GM18505 (cell line): ENCODE measurements around the gene PPFIA1.

ENCODE experiments used
- ATAC-seq: cut with Tn5 transposase; IDR thresholded peaks from one replicate; pipeline ENCODE4 v1.9.1; 2021; ENCODE audit not compliant: unreplicated experiment
- POLR2A ChIP-seq: IDR thresholded peaks from 4 replicates; pipeline ENCODE4 v1.6.1; 2011; ENCODE audit warnings: borderline replicate concordance; ENCODE audit not compliant: insufficient read depth, insufficient read length; ENCODE audit errors: extremely low read depth

The PPFIA1 gene

DNA sequence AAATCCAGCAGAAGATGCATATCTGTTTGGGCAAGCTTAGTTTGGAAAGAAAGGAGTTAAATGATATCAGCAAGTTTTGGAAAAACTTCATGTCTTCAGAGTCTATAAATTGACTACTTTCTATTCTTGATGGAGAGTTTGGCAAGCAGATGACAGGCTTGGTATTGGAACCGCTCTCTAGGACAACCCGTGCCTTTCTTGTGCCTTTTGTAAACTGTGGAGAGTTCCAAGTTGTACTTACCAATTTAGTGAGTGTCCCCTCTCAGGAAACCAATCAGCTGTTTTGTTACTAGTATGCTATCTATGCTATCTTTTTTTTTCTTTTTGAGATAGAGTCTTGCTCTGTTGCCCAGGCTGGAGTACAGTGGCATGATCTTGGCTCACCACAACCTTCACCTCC, 84.1 kb downstream of the PPFIA1 start:
- TF ChIP-seq POLR2A = no peak
- ATAC-seq = no peak

DNA sequence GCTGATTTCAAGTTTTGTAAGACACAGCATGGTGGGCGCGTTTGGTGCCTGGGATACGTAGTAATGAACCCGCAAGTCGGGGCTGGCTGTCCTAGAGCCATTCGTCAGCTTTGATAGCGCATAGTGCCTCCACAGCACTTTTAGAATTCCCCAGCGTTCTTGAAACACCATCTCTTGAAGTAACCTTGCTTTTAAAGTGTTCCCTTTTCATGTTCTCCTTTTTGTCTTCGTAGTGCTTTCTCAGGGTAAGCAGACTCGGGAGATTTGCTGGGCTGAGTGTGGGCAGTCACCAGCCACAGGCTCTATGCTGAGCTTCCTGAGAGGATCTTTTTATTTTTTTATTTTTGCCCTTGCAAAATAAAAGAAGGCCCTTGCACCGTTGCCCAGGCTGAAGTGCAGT, 88.3 kb downstream of the PPFIA1 start:
- TF ChIP-seq POLR2A = no peak
- ATAC-seq = no peak

DNA sequence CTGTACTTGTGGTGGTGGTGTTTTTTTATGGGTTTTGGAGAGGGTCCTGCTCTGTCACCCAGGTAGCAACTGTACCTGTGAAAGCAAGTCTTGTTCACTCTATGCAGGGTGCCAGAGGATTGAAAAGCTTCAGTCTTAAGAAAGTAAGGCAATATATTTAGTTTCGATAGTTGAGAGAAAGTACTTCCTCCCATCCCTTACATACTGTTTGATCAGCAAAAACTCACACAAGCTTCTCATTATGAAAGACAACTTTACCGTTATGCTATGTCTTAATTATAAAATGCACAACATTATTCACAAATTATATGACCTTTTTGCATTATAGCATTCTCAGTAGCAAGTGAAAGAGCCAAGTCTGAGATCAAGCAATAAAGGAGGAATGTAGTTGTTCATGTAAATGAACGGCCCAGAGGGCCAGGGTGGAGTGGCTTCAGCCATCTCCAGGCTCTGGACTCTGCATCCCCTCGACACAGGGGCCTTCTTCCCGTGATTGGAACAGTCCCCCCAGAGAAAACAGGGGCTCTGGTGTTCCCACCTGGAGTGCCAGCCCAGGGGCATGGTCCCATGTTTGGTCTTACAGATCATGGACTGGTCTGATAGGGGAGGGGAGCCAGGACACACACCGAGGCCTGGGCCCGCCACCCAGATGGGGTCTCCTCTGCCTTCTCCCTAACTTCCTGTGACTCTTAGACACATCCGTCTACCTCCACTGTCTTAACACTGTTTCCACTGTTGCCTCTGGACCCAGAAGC, 89.1 kb downstream of the PPFIA1 start:
- ATAC-seq = no peak
- no peak for TF ChIP-seq POLR2A

DNA sequence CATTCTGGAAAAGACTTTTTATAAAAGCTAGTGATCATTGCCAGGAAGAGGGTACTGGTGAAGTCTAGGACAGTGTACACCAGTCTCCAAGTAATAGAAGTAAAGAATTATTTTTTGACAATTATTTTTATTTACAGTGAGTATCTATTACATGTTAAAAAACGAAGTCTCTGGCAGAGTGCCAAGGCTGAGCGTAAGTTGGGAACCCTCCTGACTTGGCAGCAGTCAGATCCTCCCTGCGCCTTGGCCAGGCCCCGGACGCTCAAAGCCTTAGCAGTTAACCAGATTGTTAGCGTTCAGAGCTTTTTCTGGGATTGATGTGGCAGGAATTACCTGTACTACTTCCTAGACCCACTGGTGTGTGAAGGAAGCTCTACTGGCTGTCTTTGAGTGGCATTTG, 89.7 kb downstream of the PPFIA1 start:
- no peak for TF ChIP-seq POLR2A
- ATAC-seq = no peak

DNA sequence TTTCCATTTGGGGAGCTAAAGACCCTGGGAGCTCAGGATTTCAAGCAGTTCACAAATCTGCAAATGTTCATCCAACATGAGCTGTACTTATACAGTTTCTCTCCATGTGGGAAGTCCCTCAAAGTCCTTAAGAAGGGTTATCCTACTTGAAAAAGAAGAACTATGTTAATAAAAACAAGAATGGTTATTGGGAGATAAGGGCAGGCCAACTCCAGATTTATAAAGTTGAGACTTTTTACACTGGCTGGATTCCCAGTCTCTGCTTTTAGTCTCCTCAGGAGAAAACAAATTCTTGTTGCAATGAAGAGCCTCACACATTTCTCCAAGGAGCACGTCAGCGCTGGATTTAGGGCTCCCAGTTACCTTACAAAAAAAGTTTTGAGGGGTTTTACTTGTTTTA, 93.7 kb downstream of the PPFIA1 start:
- TF ChIP-seq POLR2A = no peak
- no peak for ATAC-seq

DNA sequence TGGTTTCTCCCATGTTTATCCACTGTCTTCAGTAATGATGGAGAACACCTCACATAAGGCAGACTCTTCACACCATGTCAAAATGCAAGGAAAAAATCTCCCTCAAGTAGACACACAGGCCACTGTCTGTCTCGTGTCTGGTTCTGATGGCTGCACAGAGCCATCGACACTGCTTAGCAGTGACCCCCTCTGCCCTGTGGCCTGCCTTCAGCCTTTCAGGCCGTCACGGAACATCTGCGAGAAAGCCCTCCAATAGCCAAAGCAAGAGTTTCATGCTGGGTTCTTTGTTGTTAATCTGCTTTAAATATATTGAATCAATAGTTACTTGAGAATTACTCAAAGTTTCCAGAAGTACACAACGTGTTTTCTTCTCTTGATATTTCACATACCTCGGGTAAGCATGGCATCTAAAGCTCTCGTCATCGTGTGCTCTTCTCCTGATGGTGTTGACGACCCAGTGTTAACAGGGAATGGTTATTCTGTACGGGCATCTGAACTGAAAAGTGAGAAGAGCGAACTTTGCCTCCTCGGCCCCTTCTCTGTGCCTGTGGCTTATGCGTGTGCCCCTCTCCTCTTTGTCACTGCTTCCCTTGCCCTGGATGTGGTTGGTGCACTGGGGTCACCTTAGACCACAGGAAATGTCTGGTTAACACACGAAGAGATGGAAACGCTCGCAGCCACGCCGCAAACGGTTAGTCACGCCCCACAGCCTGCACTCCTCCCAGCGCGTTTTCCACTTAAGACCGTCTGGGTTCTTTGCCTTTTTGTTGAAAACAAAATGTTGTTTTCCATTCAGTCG, 94.5 kb downstream of the PPFIA1 start:
- TF ChIP-seq POLR2A = no peak
- no peak for ATAC-seq

DNA sequence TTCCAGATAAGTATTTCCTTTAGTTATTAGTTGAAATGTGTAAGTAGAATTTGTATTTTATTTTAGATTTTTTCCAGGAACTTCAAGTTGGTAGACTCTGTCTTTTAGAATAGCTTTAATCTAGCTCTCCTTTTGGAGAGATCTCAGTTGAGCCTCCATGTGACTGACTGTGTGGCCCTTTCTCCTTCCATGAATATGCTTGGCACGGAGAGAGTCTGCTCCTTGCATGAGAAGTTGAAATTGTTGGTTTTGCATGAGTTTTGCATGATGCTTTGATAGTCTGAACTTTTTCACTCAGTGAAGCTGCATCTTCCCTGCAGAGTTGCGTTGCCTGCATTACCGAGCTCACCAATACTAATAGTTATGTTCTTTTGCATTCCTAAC, 95.0 kb downstream of the PPFIA1 start:
- TF ChIP-seq POLR2A = no peak
- ATAC-seq = no peak

DNA sequence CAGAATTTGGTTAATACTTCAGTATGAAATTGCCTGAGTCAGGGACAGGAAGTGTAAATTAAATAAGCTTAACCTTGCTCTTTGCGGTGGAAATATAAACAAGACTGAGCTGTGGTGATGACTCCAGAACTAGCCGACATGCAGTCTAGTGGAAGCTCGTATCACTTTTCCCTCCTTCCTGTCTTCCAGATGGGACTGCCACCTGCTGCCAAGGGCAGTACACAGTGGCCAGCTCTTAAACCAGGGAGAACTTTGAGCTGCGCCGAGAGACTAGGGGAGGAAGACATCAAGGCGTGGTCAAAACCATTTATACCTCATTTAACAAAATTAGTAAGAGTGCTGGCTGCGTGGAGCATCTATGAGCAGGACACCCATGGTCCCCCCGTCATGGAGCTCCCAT, 96.6 kb downstream of the PPFIA1 start:
- no peak for TF ChIP-seq POLR2A
- no peak for ATAC-seq

DNA sequence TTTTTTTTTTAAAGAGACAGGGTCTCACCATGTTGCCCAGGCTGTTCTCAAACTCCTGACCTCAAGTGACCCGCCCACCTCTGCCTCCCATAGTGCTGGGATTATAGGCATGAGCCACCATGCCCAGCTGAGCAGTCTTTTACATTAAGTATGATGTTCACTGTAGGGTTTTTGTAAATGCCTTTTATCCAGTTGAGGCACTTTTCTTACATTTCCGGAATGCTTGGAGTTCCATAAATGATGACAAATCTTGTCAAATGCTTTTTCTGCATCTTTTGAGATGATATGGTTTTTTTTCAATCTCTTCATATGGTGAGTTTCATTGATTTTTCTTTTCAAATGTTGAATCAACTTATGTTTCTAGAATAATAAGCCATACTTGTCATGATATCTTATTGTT, 98.5 kb downstream of the PPFIA1 start:
- no peak for TF ChIP-seq POLR2A
- no peak for ATAC-seq

DNA sequence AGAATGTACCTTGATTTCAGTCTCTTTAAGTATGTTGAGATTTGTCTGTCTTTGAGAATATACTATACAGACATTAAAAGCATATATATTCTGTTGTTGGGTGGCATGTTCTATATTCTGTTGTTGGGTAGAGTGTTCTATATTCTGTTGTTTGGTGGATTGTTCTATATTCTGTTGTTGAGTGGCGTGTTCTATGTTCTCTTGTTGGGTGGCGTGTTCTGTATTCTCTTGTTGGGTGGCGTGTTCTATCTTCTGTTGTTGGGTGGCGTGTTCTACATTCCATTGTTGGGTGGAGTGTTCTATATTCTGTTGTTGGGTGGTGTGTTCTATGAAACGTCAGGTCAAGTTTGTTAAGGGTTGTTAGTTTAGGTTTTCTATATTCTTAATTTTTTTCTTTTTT, 100.8 kb downstream of the PPFIA1 start:
- no peak for ATAC-seq

DNA sequence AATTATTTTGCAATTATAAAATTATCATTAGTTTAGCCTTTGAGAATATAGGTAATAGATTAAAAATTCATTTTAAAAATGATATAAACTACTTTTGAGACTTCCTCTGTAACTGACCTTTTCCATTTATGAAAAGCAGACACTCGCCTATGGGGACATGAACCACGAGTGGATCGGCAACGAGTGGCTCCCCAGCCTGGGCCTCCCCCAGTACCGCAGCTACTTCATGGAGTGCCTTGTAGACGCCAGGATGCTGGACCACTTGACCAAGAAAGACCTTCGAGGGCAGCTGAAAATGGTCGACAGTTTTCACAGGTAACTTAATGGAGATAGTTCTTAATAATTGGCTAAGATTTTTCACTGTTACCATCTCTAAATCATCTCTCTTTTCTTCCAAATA, 101.6 kb downstream of the PPFIA1 start:
- no peak for ATAC-seq

More for the DNA sequence above, 100.8 kb downstream of the PPFIA1 start:
- no peak for TF ChIP-seq POLR2A

DNA sequence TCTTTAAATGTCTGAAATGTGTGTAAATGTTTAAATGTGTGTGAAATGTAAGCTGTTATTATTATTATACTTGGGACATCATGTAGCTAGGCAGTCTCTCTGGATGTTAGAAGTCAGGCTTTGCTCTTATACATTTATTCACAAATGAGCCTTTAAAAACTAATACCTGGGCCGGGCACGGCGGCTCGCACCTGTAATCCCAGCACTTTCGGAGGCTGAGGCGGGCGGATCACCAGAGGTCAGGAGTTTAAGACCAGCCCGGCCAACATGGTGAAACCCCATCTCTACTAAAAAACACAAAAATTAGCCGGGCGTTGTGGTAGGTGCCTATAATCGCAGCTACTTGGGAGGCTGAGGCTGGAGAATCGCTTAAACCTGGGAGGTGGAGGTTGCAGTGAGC, 106.1 kb downstream of the PPFIA1 start:
- ATAC-seq = no peak
- TF ChIP-seq POLR2A = no peak

More for the DNA sequence above, 101.6 kb downstream of the PPFIA1 start:
- no peak for TF ChIP-seq POLR2A

DNA sequence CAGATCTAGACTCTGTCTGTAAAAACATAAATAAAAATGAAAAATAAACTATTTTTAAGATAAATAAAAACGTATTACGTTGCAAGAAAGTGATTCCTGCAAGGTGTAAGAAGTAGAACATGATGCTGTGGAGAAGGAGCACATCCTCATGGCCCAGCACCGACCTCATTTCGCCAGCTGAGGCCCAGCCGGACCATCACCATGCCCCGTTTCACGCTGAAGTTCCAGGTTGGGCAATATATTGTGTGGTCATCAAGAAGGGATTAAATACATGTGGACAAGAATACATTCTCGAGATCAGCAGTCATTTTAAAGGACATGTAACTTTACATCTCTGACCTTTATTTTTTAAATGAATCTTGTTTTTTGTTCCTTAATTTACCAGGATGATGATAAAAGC, 107.2 kb downstream of the PPFIA1 start:
- ATAC-seq = no peak
- no peak for TF ChIP-seq POLR2A

DNA sequence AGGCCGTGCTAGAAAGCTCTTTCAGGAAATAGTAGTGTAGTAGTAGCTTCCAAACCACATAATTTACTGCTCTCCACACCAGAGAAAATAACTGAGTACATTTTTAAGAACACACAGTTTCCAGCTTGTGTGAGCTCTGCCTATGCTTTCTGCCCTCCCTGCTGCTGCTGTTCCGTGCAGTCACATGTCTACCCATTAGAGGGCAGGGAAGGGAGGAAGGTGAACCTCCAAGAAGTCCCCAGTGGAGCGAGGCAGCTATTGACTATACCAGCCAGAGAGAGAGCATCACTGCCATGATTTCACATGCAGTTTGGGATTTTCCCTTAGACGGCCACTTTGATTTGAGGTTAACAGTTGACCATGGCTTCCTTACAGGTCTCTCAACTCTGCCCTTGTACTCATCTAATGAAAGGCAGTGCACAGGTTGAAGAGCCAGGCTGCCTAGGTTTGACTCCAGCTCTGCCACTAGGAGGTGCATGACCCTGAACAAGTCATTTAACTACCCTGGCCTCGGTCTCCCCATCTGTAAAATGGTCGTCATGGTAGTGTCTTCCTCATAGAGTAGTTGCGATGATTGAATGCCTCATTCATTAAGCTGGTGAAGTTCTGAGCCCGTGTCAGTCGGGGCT, 108.1 kb downstream of the PPFIA1 start:
- no peak for ATAC-seq
- TF ChIP-seq POLR2A = no peak
